ENCODE data around the gene GALNT7. TPM values are rescaled to one million over a fixed set of nuclear protein-coding genes. Genes with fewer than 3 reads are reported as not detected.

Gene GALNT7
- polyA plus RNA-seq, 3 donors = 12.3 to 29.0 (median 19.7) TPM

DNA sequence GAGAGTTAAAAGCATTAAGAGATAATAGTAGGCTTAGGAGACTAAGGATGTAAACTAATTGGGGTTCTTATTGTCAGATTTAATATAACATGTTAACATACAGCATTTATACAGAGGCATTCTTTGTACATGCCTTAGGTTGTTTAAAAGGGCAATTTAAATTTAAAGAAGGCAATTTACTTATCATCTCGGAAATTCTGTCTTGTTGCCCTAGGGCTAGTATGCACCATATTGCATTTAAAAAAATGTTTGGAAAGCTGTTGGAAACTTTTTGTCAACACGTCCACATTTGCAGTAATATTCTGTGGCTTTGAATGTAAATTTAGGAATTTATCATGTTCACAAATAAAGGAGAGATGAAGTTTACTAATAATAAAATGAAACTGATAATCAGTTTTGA lies 25.5 kb downstream of the GALNT7 start:
- intact Hi-C loops (cut with micrococcal nuclease) = no loop called here
- Mint-ChIP-seq H3K4me3 (no peak overlapping the region), H3K9me3 (no peaks in the 10 kb centered on the region), H3K27ac (peak overlapping the region in 1 of 7 donors; percentile 11), H3K4me1 (peaks cover 38% of the 10 kb centered on the region), H3K27me3 (ENCODE audit: low read depth in 3 of 3) (no peaks in the 10 kb centered on the region), H3K36me3 (no peaks in the 10 kb centered on the region)
- H3K4me1 ChIP-seq (ENCODE audit: control insufficient read depth in 1 of 2, insufficient read depth in 2 of 2, low read length in 2 of 2) = peaks cover 6 to 10% of the 10 kb centered on the region in 2 donors
- no peak overlapping the region for H3K9ac ChIP-seq (ENCODE audit: insufficient read depth, low read length, poor library complexity, severe bottlenecking)
- H4K20me1 ChIP-seq (ENCODE audit: insufficient read depth, low read length) = peaks cover 82% of the 10 kb centered on the region
- H3K27ac ChIP-seq (ENCODE audit: low read depth in 1 of 2, low read length in 2 of 2) = no peak overlapping the region
- TF ChIP-seq, protein P1, sequence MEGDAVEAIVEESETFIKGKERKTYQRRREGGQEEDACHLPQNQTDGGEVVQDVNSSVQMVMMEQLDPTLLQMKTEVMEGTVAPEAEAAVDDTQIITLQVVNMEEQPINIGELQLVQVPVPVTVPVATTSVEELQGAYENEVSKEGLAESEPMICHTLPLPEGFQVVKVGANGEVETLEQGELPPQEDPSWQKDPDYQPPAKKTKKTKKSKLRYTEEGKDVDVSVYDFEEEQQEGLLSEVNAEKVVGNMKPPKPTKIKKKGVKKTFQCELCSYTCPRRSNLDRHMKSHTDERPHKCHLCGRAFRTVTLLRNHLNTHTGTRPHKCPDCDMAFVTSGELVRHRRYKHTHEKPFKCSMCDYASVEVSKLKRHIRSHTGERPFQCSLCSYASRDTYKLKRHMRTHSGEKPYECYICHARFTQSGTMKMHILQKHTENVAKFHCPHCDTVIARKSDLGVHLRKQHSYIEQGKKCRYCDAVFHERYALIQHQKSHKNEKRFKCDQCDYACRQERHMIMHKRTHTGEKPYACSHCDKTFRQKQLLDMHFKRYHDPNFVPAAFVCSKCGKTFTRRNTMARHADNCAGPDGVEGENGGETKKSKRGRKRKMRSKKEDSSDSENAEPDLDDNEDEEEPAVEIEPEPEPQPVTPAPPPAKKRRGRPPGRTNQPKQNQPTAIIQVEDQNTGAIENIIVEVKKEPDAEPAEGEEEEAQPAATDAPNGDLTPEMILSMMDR (IDR thresholded peaks at IDR 0.05) = no peak
- H3K4me3 ChIP-seq (replicated peaks in 1 of 3; ENCODE audit: low read depth in 2 of 3, low read length in 3 of 3) = no peak overlapping the region
- H2AFZ ChIP-seq (ENCODE audit: insufficient read depth, low read depth, low read length, poor library complexity, severe bottlenecking) = no peak overlapping the region
- peaks cover 96% of the 10 kb centered on the region for H3K79me2 ChIP-seq (ENCODE audit: insufficient read depth, low read length)
- H3K36me3 ChIP-seq (replicated peaks in 1 of 2; ENCODE audit: control insufficient read depth in 1 of 2, insufficient read depth in 2 of 2, low read length in 2 of 2) = no peaks in the 10 kb centered on the region
- no peaks in the 10 kb centered on the region for H3K27me3 ChIP-seq (ENCODE audit: control insufficient read depth in 2 of 2, insufficient read depth in 2 of 2, low read length in 2 of 2)
- no peak overlapping the region for H3K4me2 ChIP-seq (replicated peaks; ENCODE audit: extremely low read depth, low read length, poor library complexity, severe bottlenecking)
- DNase-seq = no peak
- H3K9me3 ChIP-seq (replicated peaks in 1 of 2; ENCODE audit: control insufficient read depth in 1 of 2, insufficient read depth in 1 of 2, low read length in 2 of 2) = no peaks in the 10 kb centered on the region
- no CpG with 5 or more reads among the region's 2 CpGs for WGBS (ENCODE audit: insufficient coverage)

DNA sequence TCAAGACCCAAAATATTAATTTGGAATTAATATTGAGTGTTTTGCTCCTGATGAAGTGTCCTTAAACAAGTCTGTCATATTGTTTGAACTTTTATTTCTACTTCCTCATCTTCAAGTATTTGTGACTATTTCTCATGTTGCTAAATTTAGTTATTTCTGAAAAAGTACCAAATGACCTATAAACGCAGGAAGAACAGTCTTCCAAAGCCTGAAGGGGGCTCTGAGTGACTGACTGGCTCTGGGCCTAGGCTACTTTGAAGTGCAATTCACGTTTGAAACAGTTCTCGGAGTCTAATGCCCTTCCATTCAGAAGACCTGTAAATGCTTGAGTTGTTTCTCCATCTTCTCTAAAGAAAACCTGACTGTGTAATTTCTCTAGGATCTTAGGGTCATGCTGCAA lies 26.5 kb downstream of the GALNT7 start:
- H2AFZ ChIP-seq (ENCODE audit: insufficient read depth, low read depth, low read length, poor library complexity, severe bottlenecking) = no peak overlapping the region
- Mint-ChIP-seq H3K9me3 (no peaks in the 10 kb centered on the region), H3K4me3 (peak overlapping the region in 1 of 2 donors; percentile 32), H3K36me3 (no peaks in the 10 kb centered on the region), H3K27me3 (ENCODE audit: low read depth in 3 of 3) (no peaks in the 10 kb centered on the region), H3K4me1 (peaks cover 35% of the 10 kb centered on the region), H3K27ac (peak overlapping the region in 4 of 7 donors; percentile 5 to 83 (median 56))
- H3K27me3 ChIP-seq (ENCODE audit: control insufficient read depth in 2 of 2, insufficient read depth in 2 of 2, low read length in 2 of 2) = no peaks in the 10 kb centered on the region
- H3K4me1 ChIP-seq (ENCODE audit: control insufficient read depth in 1 of 2, insufficient read depth in 2 of 2, low read length in 2 of 2) = peaks cover 6 to 10% of the 10 kb centered on the region in 2 donors
- H3K36me3 ChIP-seq (replicated peaks in 1 of 2; ENCODE audit: control insufficient read depth in 1 of 2, insufficient read depth in 2 of 2, low read length in 2 of 2) = no peaks in the 10 kb centered on the region
- H3K9me3 ChIP-seq (replicated peaks in 1 of 2; ENCODE audit: control insufficient read depth in 1 of 2, insufficient read depth in 1 of 2, low read length in 2 of 2) = no peaks in the 10 kb centered on the region
- H3K9ac ChIP-seq (ENCODE audit: insufficient read depth, low read length, poor library complexity, severe bottlenecking) = no peak overlapping the region
- H3K4me2 ChIP-seq (replicated peaks; ENCODE audit: extremely low read depth, low read length, poor library complexity, severe bottlenecking) = no peak overlapping the region
- no peak overlapping the region for H3K4me3 ChIP-seq (replicated peaks in 1 of 3; ENCODE audit: low read depth in 2 of 3, low read length in 3 of 3)
- DNase-seq = peak in 1 of 3 donors; percentile 17
- H3K27ac ChIP-seq (ENCODE audit: low read depth in 1 of 2, low read length in 2 of 2) = peak overlapping the region in 1 of 2 donors; percentile 15
- TF ChIP-seq, protein P1 (IDR thresholded peaks at IDR 0.05) = no peak
- intact Hi-C loops (cut with micrococcal nuclease) = no loop called here
- H4K20me1 ChIP-seq (ENCODE audit: insufficient read depth, low read length) = peaks cover 86% of the 10 kb centered on the region
- WGBS (ENCODE audit: insufficient coverage) = 22% methylated on average over 3 of the region's 3 CpGs
- H3K79me2 ChIP-seq (ENCODE audit: insufficient read depth, low read length) = peaks cover 95% of the 10 kb centered on the region
